Measurements from ENCODE around the gene H3-3A.

DNA sequence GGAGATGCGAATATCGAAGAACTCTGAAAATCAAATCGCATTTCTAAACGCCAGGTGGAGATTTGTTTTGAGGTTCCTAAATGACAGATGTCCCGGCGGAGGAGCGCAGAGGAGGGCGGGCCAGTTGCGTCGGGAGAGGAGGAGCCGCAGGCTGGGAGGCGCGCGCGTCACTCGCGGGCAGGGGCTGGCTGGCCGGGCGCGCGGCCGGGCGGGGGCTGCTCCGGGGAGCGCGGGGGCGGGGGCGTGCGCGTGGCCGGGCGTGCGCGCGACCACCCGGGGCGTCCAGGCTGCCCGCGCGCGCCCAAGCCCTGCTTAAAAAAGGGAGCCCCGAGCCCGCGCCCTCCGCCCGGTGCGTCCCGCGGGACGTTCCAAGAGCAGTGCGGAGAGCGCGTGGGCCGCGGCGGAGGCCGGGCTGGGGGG lies 47.3 kb downstream of the H3-3A start:
- peak in 1 of 2 donors; percentile 36 for TF ChIP-seq POLR2A (IDR thresholded peaks at IDR 0.05)
- TF ChIP-seq, protein P1, sequence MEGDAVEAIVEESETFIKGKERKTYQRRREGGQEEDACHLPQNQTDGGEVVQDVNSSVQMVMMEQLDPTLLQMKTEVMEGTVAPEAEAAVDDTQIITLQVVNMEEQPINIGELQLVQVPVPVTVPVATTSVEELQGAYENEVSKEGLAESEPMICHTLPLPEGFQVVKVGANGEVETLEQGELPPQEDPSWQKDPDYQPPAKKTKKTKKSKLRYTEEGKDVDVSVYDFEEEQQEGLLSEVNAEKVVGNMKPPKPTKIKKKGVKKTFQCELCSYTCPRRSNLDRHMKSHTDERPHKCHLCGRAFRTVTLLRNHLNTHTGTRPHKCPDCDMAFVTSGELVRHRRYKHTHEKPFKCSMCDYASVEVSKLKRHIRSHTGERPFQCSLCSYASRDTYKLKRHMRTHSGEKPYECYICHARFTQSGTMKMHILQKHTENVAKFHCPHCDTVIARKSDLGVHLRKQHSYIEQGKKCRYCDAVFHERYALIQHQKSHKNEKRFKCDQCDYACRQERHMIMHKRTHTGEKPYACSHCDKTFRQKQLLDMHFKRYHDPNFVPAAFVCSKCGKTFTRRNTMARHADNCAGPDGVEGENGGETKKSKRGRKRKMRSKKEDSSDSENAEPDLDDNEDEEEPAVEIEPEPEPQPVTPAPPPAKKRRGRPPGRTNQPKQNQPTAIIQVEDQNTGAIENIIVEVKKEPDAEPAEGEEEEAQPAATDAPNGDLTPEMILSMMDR (IDR thresholded peaks at IDR 0.05) = peak in 4 of 6 experiments; percentile 28 to 43 (median 37)

Measured in Peyer's patch (tissue), 4 donors.